ENCODE data around the gene PANX3. TPM values are rescaled to one million over a fixed set of nuclear protein-coding genes. Genes with fewer than 3 reads are reported as not detected.

Gene PANX3
- total and polyA plus RNA-seq, 10 of the 15 experiments (the other 5 are each of a cell fraction or from before 2014, with no cell fraction given) = not detected

DNA sequence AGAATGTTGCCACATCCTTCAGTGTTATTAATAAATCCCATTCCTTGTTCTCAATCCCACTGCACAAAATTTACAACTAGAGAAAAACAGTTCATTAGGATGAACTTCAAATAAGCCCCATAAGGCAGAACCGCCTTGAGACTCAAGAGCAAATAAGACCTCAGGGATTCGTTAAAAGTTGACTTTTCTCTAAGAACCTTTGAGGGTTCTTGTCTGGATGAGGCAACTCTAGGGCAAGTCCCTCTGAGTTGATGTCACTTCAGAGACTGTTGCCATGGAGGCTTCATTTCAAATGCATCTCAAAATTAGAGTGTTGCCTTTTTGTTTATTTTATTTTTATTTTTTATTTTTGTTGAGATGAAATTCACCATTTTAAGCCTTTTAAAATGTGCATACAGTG, 19.8 kb upstream of the PANX3 start:
- no peak overlapping the region for H3K4me3 ChIP-seq
- H3K4me2 ChIP-seq (ENCODE audit: control insufficient read depth, insufficient read depth) = no peak overlapping the region
- no peak overlapping the region for H3K9ac ChIP-seq (ENCODE audit: control insufficient read depth, insufficient read depth, low read length)
- intact Hi-C loops (cut with micrococcal nuclease; ENCODE audit: unreplicated experiment) = no loop called here
- H3K79me2 ChIP-seq (ENCODE audit: control insufficient read depth, insufficient read depth, low read length) = no peaks in the 10 kb centered on the region
- in situ Hi-C loops (cut with MboI) = no loop called here
- SMC1A ChIA-PET (ENCODE audit: uncharacterized antibody, unreplicated experiment) = no interaction called here
- RAD21 ChIA-PET (ENCODE audit: unreplicated experiment) = no interaction called here
- FAIRE-seq (no peak), DNase-seq (ENCODE audit: low read depth, low spot score) (no peak), ATAC-seq (no peak)
- no TSS peak for BruUV-seq (replicated peaks)
- no peaks in the 10 kb centered on the region for H3K9me3 ChIP-seq (replicated peaks; ENCODE audit: control insufficient read depth, insufficient read depth, low read length)
- no peak overlapping the region for H2AFZ ChIP-seq (ENCODE audit: control insufficient read depth, low read depth, low read length)
- POLR2A ChIA-PET = no interaction called here
- CTCF ChIA-PET = no interaction called here
- WGBS (ENCODE audit: insufficient coverage, insufficient replicate concordance, low lambda C conversion rate, missing lambda C conversion rate) = 54% methylated on average over 2 of the region's 2 CpGs
- TF ChIP-seq EED (IDR thresholded peaks at IDR 0.05; ENCODE audit: low read depth) (no peak), NR2C2 (IDR thresholded peaks at IDR 0.05; ENCODE audit: borderline replicate concordance, control insufficient read depth, insufficient read length, low read depth) (no peak), ASH2L (IDR thresholded peaks at IDR 0.05; ENCODE audit: borderline replicate concordance, low read depth) (no peak)
- H3K27me3 ChIP-seq (replicated peaks in 1 of 2; ENCODE audit: control insufficient read depth in 2 of 2, insufficient read depth in 2 of 2, low read length in 1 of 2) = no peaks in the 10 kb centered on the region
- H3K36me3 ChIP-seq (ENCODE audit: control insufficient read depth in 2 of 2, insufficient read depth in 2 of 2, low read length in 1 of 2) = no peaks in the 10 kb centered on the region
- no peaks in the 10 kb centered on the region for H4K20me1 ChIP-seq (ENCODE audit: control insufficient read depth, insufficient read depth)
- no peak overlapping the region for H3K27ac ChIP-seq (ENCODE audit: control insufficient read depth, insufficient read depth)
- no peaks in the 10 kb centered on the region for H3K4me1 ChIP-seq (ENCODE audit: control insufficient read depth, insufficient read depth, low read length)

DNA sequence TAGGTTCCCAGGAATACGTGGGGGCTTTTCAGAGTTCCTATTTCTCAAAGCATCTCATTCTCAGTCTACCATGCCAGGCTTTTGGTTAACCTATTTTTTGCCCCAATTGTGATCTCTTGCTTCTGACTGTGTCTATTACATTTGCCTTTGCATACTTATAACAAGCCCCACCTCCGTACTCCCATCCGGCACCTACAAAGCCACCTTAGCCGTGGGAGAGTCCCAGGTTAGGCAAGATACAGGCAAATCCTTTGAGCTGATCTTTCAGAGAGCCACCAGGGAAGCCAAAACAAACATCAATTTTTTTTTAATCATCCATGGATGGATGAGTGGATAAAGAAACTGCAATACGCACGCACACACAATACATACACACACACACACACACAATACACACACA, 18.6 kb upstream of the PANX3 start:
- H3K27me3 ChIP-seq (replicated peaks in 1 of 2; ENCODE audit: control insufficient read depth in 2 of 2, insufficient read depth in 2 of 2, low read length in 1 of 2) = no peaks in the 10 kb centered on the region; a peak in 1 of 4 replicates
- no peak overlapping the region for H3K4me2 ChIP-seq (ENCODE audit: control insufficient read depth, insufficient read depth)
- H3K27ac ChIP-seq (ENCODE audit: control insufficient read depth, insufficient read depth) = no peak overlapping the region
- SMC1A ChIA-PET (ENCODE audit: uncharacterized antibody, unreplicated experiment) = no interaction called here
- H3K9ac ChIP-seq (ENCODE audit: control insufficient read depth, insufficient read depth, low read length) = no peak overlapping the region
- RAD21 ChIA-PET (ENCODE audit: unreplicated experiment) = no interaction called here
- in situ Hi-C loops (cut with MboI) = no loop called here
- H3K36me3 ChIP-seq (ENCODE audit: control insufficient read depth in 2 of 2, insufficient read depth in 2 of 2, low read length in 1 of 2) = no peaks in the 10 kb centered on the region
- POLR2A ChIA-PET = no interaction called here
- no peak for FAIRE-seq
- H3K4me1 ChIP-seq (ENCODE audit: control insufficient read depth, insufficient read depth, low read length) = no peaks in the 10 kb centered on the region
- H3K79me2 ChIP-seq (ENCODE audit: control insufficient read depth, insufficient read depth, low read length) = no peaks in the 10 kb centered on the region
- no TSS peak for BruUV-seq (replicated peaks)
- no peaks in the 10 kb centered on the region for H4K20me1 ChIP-seq (ENCODE audit: control insufficient read depth, insufficient read depth)
- 50% methylated on average over 6 of the region's 6 CpGs for WGBS (ENCODE audit: insufficient coverage, insufficient replicate concordance, low lambda C conversion rate, missing lambda C conversion rate)
- no peak for DNase-seq (ENCODE audit: low read depth, low spot score)
- ATAC-seq = no peak
- no peak overlapping the region for H3K4me3 ChIP-seq
- TF ChIP-seq, protein P1, sequence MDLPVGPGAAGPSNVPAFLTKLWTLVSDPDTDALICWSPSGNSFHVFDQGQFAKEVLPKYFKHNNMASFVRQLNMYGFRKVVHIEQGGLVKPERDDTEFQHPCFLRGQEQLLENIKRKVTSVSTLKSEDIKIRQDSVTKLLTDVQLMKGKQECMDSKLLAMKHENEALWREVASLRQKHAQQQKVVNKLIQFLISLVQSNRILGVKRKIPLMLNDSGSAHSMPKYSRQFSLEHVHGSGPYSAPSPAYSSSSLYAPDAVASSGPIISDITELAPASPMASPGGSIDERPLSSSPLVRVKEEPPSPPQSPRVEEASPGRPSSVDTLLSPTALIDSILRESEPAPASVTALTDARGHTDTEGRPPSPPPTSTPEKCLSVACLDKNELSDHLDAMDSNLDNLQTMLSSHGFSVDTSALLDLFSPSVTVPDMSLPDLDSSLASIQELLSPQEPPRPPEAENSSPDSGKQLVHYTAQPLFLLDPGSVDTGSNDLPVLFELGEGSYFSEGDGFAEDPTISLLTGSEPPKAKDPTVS (IDR thresholded peaks at IDR 0.05; ENCODE audit: low read depth, low read length) = no peak
- TF ChIP-seq SUZ12 (IDR thresholded peaks at IDR 0.05; ENCODE audit: unreplicated experiment) (no peak), ZSCAN29 (IDR thresholded peaks at IDR 0.05) (no peak), MEF2A (IDR thresholded peaks at IDR 0.05; ENCODE audit: insufficient read depth, low read depth, low read length) (no peak), KAT2A (conservative IDR thresholded peaks at IDR 0.05; ENCODE audit: control insufficient read depth, low read depth, low read length) (no peak), NFXL1 (IDR thresholded peaks at IDR 0.05; ENCODE audit: borderline replicate concordance) (no peak), NFYA (IDR thresholded peaks at IDR 0.05; ENCODE audit: borderline replicate concordance, low read depth, low read length) (no peak), IKZF2 (IDR thresholded peaks at IDR 0.05) (no peak), NFIC (IDR thresholded peaks at IDR 0.05; ENCODE audit: low read depth, low read length) (no peak)
- TF ChIP-seq, protein P2, sequence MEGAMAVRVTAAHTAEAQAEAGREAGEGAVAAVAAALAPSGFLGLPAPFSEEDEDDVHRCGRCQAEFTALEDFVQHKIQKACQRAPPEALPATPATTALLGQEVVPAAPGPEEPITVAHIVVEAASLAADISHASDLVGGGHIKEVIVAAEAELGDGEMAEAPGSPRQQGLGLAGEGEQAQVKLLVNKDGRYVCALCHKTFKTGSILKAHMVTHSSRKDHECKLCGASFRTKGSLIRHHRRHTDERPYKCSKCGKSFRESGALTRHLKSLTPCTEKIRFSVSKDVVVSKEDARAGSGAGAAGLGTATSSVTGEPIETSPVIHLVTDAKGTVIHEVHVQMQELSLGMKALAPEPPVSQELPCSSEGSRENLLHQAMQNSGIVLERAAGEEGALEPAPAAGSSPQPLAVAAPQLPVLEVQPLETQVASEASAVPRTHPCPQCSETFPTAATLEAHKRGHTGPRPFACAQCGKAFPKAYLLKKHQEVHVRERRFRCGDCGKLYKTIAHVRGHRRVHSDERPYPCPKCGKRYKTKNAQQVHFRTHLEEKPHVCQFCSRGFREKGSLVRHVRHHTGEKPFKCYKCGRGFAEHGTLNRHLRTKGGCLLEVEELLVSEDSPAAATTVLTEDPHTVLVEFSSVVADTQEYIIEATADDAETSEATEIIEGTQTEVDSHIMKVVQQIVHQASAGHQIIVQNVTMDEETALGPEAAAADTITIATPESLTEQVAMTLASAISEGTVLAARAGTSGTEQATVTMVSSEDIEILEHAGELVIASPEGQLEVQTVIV (IDR thresholded peaks at IDR 0.05; ENCODE audit: borderline replicate concordance, partially characterized antibody) = no peak
- CTCF ChIA-PET = interaction anchor here (1.4 kb wide), 1 partner anchor 176 kb away, joined by 4 read pairs; no protein-coding TSS in a partner anchor
- H3K9me3 ChIP-seq (replicated peaks; ENCODE audit: control insufficient read depth, insufficient read depth, low read length) = no peaks in the 10 kb centered on the region
- intact Hi-C loops (cut with micrococcal nuclease; ENCODE audit: unreplicated experiment) = no loop called here
- H2AFZ ChIP-seq (ENCODE audit: control insufficient read depth, low read depth, low read length) = no peak overlapping the region

Data from GM12878 (cell line).